GM23338 (cell line): ENCODE measurements around the gene NUP88. TPM values are rescaled to one million over a fixed set of nuclear protein-coding genes. Genes with fewer than 3 reads are reported as not detected.

Experiments
- ATAC-seq: fragments of 200-7000 bp; cut with Tn5 transposase; 3 replicates; pipeline ENCODE4 v1.9.1; 2020
- DNase-seq: peaks from one replicate; pipeline ENCODE4 v3.0.0-alpha.2; 2015; ENCODE audit warnings: low spot score
- H2AFZ ChIP-seq: fragments of 200-600 bp; sonication (generic); 2 replicates; pipeline ENCODE4 v1.8.0; 2016; ENCODE audit warnings: antibody characterized with exemption, mild to moderate bottlenecking, moderate library complexity
- H3F3A ChIP-seq: fragments of 200-600 bp; sonication (generic); replicated peaks from 2 replicates; pipeline ENCODE4 v1.8.0; 2017; ENCODE audit warnings: antibody characterized with exemption, mixed run types, low read depth
- H3K27ac ChIP-seq: fragments of 200-600 bp; sonication (generic); 2 replicates; pipeline ENCODE4 v1.6.1; 2016; ENCODE audit warnings: low read depth
- H3K27me3 ChIP-seq: fragments of 200-600 bp; sonication (generic); 2 replicates; pipeline ENCODE4 v1.8.0; 2016; ENCODE audit warnings: mild to moderate bottlenecking, mixed run types, moderate library complexity; ENCODE audit not compliant: insufficient read depth
- H3K36me3 ChIP-seq: fragments of 200-600 bp; sonication (generic); 2 replicates; pipeline ENCODE4 v1.8.0; 2016; ENCODE audit warnings: mild to moderate bottlenecking; ENCODE audit not compliant: insufficient read depth
- H3K4me1 ChIP-seq: fragments of 200-600 bp; sonication (generic); 2 replicates; pipeline ENCODE4 v1.8.0; 2016; ENCODE audit warnings: mild to moderate bottlenecking, moderate library complexity; ENCODE audit not compliant: insufficient read depth
- H3K4me2 ChIP-seq: fragments of 200-600 bp; sonication (generic); 2 replicates; pipeline ENCODE4 v1.7.1; 2017; ENCODE audit warnings: mixed run types
- H3K4me3 ChIP-seq: fragments of 200-600 bp; sonication (generic); 2 replicates; pipeline ENCODE4 v1.6.1; 2016; ENCODE audit warnings: mixed run types
- H3K79me2 ChIP-seq: fragments of 200-600 bp; sonication (generic); replicated peaks from 2 replicates; pipeline ENCODE4 v1.8.0; 2017; ENCODE audit warnings: mild to moderate bottlenecking; ENCODE audit not compliant: insufficient read depth
- H3K9me2 ChIP-seq: fragments of 200-600 bp; sonication (generic); 2 replicates; pipeline ENCODE4 v1.8.0; 2017; ENCODE audit not compliant: insufficient read depth
- H4K20me1 ChIP-seq: fragments of 200-600 bp; sonication (generic); replicated peaks from 2 replicates; pipeline ENCODE4 v1.8.0; 2017; ENCODE audit warnings: mild to moderate bottlenecking; ENCODE audit not compliant: insufficient read depth
- H3K27ac Mint-ChIP-seq: 2 replicates; pipeline ENCODE4 v1.8.0; 2020; ENCODE audit warnings: inconsistent platforms, mild to moderate bottlenecking, moderate library complexity, mixed read lengths
- H3K27me3 Mint-ChIP-seq: 3 replicates; pipeline ENCODE4 v1.8.0; 2022; ENCODE audit warnings: low read depth, mild to moderate bottlenecking, moderate library complexity, mixed read lengths, inconsistent platforms; ENCODE audit not compliant: insufficient read depth, poor library complexity
- H3K36me3 Mint-ChIP-seq: 3 replicates; pipeline ENCODE4 v1.8.0; 2021; ENCODE audit warnings: low read depth, mild to moderate bottlenecking, inconsistent platforms, moderate library complexity, mixed read lengths
- H3K4me1 Mint-ChIP-seq: 3 replicates; pipeline ENCODE4 v1.8.0; 2020; ENCODE audit warnings: mild to moderate bottlenecking, inconsistent platforms, mixed read lengths
- H3K4me3 Mint-ChIP-seq: 3 replicates; pipeline ENCODE4 v1.8.0; 2021; ENCODE audit warnings: moderate library complexity, mild to moderate bottlenecking, inconsistent platforms, mixed read lengths
- H3K9me3 Mint-ChIP-seq: 3 replicates; pipeline ENCODE4 v1.8.0; 2020; ENCODE audit warnings: moderate library complexity, mild to moderate bottlenecking, inconsistent platforms, mixed read lengths
- CREB1 ChIP-seq: fragments of 250-450 bp; sonication (Bioruptor Pico); IDR thresholded peaks from 2 replicates; pipeline ENCODE4 v1.5.0; 2020; ENCODE audit warnings: low read depth, mild to moderate bottlenecking, moderate library complexity
- EZH2 ChIP-seq: fragments of 200-600 bp; sonication (generic); IDR thresholded peaks from one replicate; pipeline ENCODE4 v1.8.0; 2017; ENCODE audit warnings: antibody characterized with exemption, mild to moderate bottlenecking, low read depth; ENCODE audit not compliant: unreplicated experiment
- EZH2phosphoT487 ChIP-seq: fragments of 200-600 bp; sonication (generic); IDR thresholded peaks from one replicate; pipeline ENCODE4 v1.8.1; 2018; ENCODE audit warnings: antibody characterized with exemption; ENCODE audit not compliant: unreplicated experiment
- JUNB ChIP-seq: IDR thresholded peaks from one replicate; pipeline ENCODE4 v1.6.1; 2016; ENCODE audit warnings: antibody characterized with exemption; ENCODE audit not compliant: unreplicated experiment
- NANOG ChIP-seq: IDR thresholded peaks from 2 replicates; pipeline ENCODE4 v1.6.1; 2016; ENCODE audit warnings: antibody characterized with exemption, borderline replicate concordance
- POLR2AphosphoS5 ChIP-seq: IDR thresholded peaks from 2 replicates; pipeline ENCODE4 v1.6.1; 2016; ENCODE audit warnings: antibody characterized with exemption, low read depth
- STAT1 ChIP-seq: IDR thresholded peaks from one replicate; pipeline ENCODE4 v1.6.1; 2016; ENCODE audit warnings: antibody characterized with exemption; ENCODE audit not compliant: unreplicated experiment
- ZNF114 ChIP-seq: fragments of 250-450 bp; sonication (Bioruptor Pico); IDR thresholded peaks from 2 replicates; pipeline ENCODE4 v1.5.0; 2020; ENCODE audit warnings: mild to moderate bottlenecking, moderate library complexity
- ZNF331 ChIP-seq: fragments of 250-450 bp; sonication (Bioruptor Pico); IDR thresholded peaks from 2 replicates; pipeline ENCODE4 v1.5.0; 2020; ENCODE audit warnings: low read depth, mild to moderate bottlenecking, moderate library complexity
- polyA plus RNA-seq: library from polyadenylated mRNA; unstranded; fragments of >200 nt; fragmentation: Nextera tagmentation; extraction: Ambion mirVana; gene quantifications from 2 replicates; pipeline ENCODE4 v1.2.1, GENCODE V29; 2016
- total RNA-seq: library from RNA; depleted of rRNA; stranded (reverse); fragments of >200 nt; shearing (Covaris generic); gene quantifications from 2 replicates; pipeline ENCODE4 v1.2.3, GENCODE V29; 2014
- TF ChIP-seq, protein P1 (sequence below), 2 experiments: fragments of 200-600 bp in 1 of 2; sonication (generic) in 1 of 2; conservative IDR thresholded peaks; 2 replicates each; pipeline versions ENCODE4 v1.5.1 to v1.6.1; 2016 to 2017; ENCODE audit warnings: antibody characterized with exemption in 2 of 2, low read depth in 2 of 2, mild to moderate bottlenecking in 2 of 2, moderate library complexity in 1 of 2
- TF ChIP-seq, protein P2 (sequence below): IDR thresholded peaks from one replicate; pipeline ENCODE4 v1.6.1; 2018; ENCODE audit warnings: antibody characterized with exemption; ENCODE audit not compliant: unreplicated experiment
- TF ChIP-seq, protein P3 (sequence below): IDR thresholded peaks from 2 replicates; pipeline ENCODE4 v1.6.1; 2016; ENCODE audit warnings: antibody characterized with exemption

NUP88 gene
- total and polyA plus RNA-seq, 2 experiments from 2014 or later, result 110 to 172 TPM

DNA sequence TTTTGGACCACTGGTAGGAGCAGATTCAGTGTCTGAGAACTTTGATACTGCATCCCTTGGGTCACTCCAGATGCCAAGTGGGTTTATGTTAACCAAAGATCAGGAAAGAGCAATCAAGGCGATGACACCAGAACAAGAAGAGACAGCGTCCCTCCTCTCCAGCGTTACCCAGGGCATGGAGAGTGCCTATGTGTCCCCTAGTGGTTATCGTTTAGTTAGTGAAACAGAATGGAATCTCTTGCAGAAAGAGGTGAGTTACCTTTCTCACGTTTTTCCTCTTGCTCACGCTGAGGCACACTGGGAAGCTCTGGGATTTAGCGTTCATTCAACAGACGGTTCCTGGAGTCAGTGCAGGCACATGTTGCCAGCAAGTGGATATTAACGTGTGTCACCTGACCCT is 58.0 kb downstream of the NUP88 start:
- peak; percentile 43 for DNase-seq
- Histone ChIP-seq H3K79me2 (0 out of 2 replicates have a peak, but pooled peaks cover 11% of the 10 kb centered on the region), H3K4me1 (peaks cover 17% of the 10 kb centered on the region; the same call in 1 of the 2 replicates), H3F3A (no peaks in the 10 kb centered on the region), H3K27ac (peak overlapping the region; percentile 86), H3K27me3 (no peaks in the 10 kb centered on the region), H3K36me3 (no peaks in the 10 kb centered on the region), H3K4me2 (no peak overlapping the region), H3K9me2 (no peaks in the 10 kb centered on the region), H2AFZ (no peak overlapping the region), H4K20me1 (peaks cover 6% of the 10 kb centered on the region; the same call in 1 of the 2 replicates), H3K4me3 (no peak overlapping the region)
- ATAC-seq, result peak; percentile 75
- no peaks in the 10 kb centered on the region; the same call in 2 of the 3 replicates for H3K9me3 Mint-ChIP-seq
- H3K36me3 Mint-ChIP-seq, result peaks cover 46% of the 10 kb centered on the region
- H3K4me3 Mint-ChIP-seq, result no peak overlapping the region
- no peak for TF ChIP-seq EZH2phosphoT487
- TF ChIP-seq, protein P1, sequence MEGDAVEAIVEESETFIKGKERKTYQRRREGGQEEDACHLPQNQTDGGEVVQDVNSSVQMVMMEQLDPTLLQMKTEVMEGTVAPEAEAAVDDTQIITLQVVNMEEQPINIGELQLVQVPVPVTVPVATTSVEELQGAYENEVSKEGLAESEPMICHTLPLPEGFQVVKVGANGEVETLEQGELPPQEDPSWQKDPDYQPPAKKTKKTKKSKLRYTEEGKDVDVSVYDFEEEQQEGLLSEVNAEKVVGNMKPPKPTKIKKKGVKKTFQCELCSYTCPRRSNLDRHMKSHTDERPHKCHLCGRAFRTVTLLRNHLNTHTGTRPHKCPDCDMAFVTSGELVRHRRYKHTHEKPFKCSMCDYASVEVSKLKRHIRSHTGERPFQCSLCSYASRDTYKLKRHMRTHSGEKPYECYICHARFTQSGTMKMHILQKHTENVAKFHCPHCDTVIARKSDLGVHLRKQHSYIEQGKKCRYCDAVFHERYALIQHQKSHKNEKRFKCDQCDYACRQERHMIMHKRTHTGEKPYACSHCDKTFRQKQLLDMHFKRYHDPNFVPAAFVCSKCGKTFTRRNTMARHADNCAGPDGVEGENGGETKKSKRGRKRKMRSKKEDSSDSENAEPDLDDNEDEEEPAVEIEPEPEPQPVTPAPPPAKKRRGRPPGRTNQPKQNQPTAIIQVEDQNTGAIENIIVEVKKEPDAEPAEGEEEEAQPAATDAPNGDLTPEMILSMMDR (conservative IDR thresholded peaks at IDR 0.05; ENCODE audit: low read depth in 2 of 2), result peak; percentile 17 to 20; a peak in 1 of 4 replicates
- H3K4me1 Mint-ChIP-seq, result peaks cover 22% of the 10 kb centered on the region
- H3K27ac Mint-ChIP-seq, result peak overlapping the region; percentile 70; the same call in 1 of the 2 replicates
- H3K27me3 Mint-ChIP-seq, result peaks cover 2% of the 10 kb centered on the region

DNA sequence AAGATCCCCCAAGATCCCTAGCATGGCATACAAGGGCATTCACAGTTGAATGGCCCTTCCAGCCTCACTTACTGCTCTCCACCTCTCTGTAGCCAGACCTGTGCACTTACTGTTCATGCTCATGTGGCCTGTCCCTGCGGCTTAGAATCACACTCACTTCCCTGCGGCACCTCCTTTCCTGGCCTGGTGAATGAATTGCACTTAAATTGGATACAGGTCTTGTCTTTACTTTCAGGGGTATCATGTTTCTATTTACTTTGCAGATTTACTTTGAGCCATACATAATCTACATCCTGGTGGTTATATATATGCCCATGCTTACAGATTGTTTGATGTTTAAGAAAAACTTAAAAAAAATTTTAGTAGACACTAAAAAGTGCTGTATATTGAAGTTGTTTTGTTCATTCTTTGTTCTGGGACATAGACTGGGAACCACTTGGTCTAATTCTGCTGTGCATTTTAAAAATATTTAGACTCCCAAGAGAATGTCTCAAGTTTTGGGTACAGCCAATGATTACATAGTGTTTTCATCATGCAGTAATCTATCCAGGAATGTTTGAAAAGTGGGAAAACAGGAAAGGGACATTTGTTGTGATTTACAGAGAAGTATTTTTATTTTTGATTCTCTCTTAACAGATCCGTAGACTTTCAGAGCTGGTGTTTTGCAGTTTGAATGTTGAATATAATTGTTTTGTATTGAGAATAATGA is 63.9 kb downstream of the NUP88 start:
- ATAC-seq (no peak), DNase-seq (no peak)
- peaks cover 3% of the 10 kb centered on the region; the same call in 1 of the 2 replicates for H4K20me1 ChIP-seq
- Mint-ChIP-seq H3K27me3 (no peaks in the 10 kb centered on the region), H3K4me1 (no peaks in the 10 kb centered on the region), H3K9me3 (no peaks in the 10 kb centered on the region; the same call in 2 of the 3 replicates), H3K36me3 (peaks cover 46% of the 10 kb centered on the region), H3K27ac (no peak overlapping the region), H3K4me3 (no peak overlapping the region)
- no peak overlapping the region for H3K4me3 ChIP-seq
- H3K36me3 ChIP-seq, result peaks cover 18% of the 10 kb centered on the region
- no peaks in the 10 kb centered on the region for H3K79me2 ChIP-seq
- no peaks in the 10 kb centered on the region for H3K4me1 ChIP-seq
- no peaks in the 10 kb centered on the region for H3K9me2 ChIP-seq
- H3K4me2 ChIP-seq, result no peak overlapping the region
- no peaks in the 10 kb centered on the region for H3F3A ChIP-seq
- no peaks in the 10 kb centered on the region for H3K27me3 ChIP-seq
- no peak overlapping the region for H2AFZ ChIP-seq
- H3K27ac ChIP-seq, result no peak overlapping the region
- TF ChIP-seq, protein P1 (conservative IDR thresholded peaks at IDR 0.05; ENCODE audit: low read depth in 2 of 2), result no peak
- TF ChIP-seq EZH2, result no peak
- TF ChIP-seq CREB1, result no peak
- TF ChIP-seq, protein P2, sequence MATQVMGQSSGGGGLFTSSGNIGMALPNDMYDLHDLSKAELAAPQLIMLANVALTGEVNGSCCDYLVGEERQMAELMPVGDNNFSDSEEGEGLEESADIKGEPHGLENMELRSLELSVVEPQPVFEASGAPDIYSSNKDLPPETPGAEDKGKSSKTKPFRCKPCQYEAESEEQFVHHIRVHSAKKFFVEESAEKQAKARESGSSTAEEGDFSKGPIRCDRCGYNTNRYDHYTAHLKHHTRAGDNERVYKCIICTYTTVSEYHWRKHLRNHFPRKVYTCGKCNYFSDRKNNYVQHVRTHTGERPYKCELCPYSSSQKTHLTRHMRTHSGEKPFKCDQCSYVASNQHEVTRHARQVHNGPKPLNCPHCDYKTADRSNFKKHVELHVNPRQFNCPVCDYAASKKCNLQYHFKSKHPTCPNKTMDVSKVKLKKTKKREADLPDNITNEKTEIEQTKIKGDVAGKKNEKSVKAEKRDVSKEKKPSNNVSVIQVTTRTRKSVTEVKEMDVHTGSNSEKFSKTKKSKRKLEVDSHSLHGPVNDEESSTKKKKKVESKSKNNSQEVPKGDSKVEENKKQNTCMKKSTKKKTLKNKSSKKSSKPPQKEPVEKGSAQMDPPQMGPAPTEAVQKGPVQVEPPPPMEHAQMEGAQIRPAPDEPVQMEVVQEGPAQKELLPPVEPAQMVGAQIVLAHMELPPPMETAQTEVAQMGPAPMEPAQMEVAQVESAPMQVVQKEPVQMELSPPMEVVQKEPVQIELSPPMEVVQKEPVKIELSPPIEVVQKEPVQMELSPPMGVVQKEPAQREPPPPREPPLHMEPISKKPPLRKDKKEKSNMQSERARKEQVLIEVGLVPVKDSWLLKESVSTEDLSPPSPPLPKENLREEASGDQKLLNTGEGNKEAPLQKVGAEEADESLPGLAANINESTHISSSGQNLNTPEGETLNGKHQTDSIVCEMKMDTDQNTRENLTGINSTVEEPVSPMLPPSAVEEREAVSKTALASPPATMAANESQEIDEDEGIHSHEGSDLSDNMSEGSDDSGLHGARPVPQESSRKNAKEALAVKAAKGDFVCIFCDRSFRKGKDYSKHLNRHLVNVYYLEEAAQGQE, result no peak
- TF ChIP-seq ZNF331 (CRISPR knock-in tag), result no peak
- TF ChIP-seq ZNF114 (CRISPR knock-in tag), result no peak
- no peak for TF ChIP-seq POLR2AphosphoS5
- no peak for TF ChIP-seq NANOG
- TF ChIP-seq STAT1, result no peak
- no peak for TF ChIP-seq EZH2phosphoT487
- TF ChIP-seq JUNB, result no peak
- TF ChIP-seq, protein P3, sequence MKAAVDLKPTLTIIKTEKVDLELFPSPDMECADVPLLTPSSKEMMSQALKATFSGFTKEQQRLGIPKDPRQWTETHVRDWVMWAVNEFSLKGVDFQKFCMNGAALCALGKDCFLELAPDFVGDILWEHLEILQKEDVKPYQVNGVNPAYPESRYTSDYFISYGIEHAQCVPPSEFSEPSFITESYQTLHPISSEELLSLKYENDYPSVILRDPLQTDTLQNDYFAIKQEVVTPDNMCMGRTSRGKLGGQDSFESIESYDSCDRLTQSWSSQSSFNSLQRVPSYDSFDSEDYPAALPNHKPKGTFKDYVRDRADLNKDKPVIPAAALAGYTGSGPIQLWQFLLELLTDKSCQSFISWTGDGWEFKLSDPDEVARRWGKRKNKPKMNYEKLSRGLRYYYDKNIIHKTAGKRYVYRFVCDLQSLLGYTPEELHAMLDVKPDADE, result no peak
